ENCODE data around the gene OR5A2.
"Not testable (repeated sequence)": the region's sequence is repeated elsewhere in the genome, so short reads cannot be mapped to it uniquely, and the experiment has no call there.

The OR5A2 gene, protein sequence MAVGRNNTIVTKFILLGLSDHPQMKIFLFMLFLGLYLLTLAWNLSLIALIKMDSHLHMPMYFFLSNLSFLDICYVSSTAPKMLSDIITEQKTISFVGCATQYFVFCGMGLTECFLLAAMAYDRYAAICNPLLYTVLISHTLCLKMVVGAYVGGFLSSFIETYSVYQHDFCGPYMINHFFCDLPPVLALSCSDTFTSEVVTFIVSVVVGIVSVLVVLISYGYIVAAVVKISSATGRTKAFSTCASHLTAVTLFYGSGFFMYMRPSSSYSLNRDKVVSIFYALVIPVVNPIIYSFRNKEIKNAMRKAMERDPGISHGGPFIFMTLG

DNA sequence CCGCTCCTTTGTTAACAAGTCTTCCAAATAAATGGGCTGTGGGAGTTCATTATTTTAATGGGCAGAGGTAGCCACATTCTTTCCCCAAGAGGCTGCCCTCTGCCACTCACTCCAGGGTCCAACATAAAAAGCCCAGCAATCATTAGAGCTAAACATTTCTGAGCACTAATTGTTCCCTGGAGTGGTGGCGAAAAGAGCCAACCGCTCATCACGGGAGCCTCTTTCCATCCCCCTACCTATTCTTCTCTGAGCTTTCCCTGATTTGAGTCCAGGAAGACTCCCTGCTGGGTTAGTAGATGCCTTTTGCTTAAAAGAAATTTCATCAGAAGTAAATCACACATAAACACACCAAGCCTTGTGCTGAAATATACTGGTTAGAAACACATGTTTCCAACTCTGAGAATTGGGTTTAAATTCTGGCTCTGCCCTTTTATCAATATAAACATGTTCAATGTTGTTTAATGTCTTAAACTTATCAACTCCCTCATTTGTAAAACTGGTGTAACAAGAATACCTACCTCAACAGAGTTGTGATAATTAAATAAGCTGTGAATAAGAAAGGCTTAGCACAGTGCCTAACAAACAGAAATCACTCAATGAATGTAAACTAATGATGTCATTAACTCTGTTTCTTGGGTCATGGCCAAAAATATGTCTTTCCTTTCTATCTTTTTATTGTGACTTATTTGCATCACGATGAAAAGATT, at the start of gene OR5A2:
OR5A2 (minus strand) TSS at position 53 of the 707 bp plus-strand sequence. CDS start 3,460 bp downstream, outside the sequence.
- H3K27ac ChIP-seq = no peak within 1 kb of the TSS
- TF ChIP-seq, protein P1, sequence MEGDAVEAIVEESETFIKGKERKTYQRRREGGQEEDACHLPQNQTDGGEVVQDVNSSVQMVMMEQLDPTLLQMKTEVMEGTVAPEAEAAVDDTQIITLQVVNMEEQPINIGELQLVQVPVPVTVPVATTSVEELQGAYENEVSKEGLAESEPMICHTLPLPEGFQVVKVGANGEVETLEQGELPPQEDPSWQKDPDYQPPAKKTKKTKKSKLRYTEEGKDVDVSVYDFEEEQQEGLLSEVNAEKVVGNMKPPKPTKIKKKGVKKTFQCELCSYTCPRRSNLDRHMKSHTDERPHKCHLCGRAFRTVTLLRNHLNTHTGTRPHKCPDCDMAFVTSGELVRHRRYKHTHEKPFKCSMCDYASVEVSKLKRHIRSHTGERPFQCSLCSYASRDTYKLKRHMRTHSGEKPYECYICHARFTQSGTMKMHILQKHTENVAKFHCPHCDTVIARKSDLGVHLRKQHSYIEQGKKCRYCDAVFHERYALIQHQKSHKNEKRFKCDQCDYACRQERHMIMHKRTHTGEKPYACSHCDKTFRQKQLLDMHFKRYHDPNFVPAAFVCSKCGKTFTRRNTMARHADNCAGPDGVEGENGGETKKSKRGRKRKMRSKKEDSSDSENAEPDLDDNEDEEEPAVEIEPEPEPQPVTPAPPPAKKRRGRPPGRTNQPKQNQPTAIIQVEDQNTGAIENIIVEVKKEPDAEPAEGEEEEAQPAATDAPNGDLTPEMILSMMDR (conservative IDR thresholded peaks at IDR 0.05) = no peak

DNA sequence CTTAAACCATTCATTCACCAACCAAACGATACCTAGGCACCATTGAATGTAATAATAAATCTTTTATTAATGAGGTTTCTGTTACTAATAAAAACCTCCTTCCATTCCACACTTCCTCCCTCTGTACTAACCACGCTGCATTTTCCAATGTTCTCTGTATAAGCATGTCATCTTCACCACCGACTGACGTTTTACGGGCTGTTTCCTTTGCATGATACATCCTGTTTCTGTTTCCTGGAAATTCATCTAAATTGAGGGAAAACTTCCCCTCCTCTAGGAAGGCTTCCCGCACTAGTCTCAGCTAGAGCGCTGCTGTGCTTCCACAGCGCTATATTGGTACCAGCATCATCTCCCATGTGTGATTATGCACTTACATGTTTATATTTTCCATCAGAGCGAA, 49.0 kb upstream of the OR5A2 start:
- H3K27ac ChIP-seq = no peak overlapping the region
- TF ChIP-seq, protein P1 (conservative IDR thresholded peaks at IDR 0.05) = no peak

DNA sequence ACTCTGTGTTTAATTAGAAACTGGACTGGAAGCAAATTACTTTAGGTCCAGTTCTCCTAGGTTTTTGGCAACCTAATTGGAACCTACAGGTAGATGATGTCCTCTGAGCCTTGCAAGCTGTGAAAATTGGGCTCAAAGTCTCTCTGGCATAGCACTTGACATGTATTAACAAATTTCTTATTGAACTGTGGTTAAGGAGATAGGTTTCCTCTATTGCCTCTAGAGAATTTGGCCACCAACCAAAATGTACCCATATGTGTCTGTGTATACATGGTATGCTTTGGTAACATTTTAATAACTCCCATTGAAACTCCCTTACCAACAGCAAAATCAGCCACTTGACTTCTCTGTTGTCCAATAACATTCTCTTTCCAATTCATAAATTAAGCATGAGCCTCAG, 46.8 kb upstream of the OR5A2 start, which contains the start of gene OR4D10:
OR4D10 (plus strand) TSS at position 301 of the 400 bp plus-strand sequence. CDS start 4,115 bp downstream, outside the sequence.
- H3K27ac ChIP-seq = no peak within 1 kb of the TSS
- TF ChIP-seq, protein P1 (conservative IDR thresholded peaks at IDR 0.05) = no peak

DNA sequence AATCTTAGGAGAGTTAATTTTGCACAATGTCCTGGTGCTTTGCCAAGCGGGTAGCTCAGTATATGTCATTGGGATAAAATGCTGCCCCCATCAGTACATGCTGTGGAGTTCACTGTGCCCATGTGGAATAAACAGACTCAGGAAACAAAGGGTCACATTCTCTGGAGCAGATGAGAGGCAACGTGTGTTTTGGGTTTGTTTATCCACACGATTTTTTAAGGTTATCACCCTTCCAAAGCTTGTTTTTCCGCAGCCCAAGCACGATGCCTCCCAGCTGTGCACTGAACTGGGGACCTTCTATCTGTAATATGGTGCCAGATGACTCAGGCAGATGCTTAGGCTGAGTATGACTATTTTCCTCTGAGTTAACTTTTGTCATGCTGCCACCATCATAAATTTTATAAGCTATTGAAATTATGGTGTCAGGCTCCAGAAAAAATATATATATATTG, 37.0 kb upstream of the OR5A2 start:
- TF ChIP-seq, protein P1 (conservative IDR thresholded peaks at IDR 0.05) = no peak
- no peak overlapping the region for H3K27ac ChIP-seq

DNA sequence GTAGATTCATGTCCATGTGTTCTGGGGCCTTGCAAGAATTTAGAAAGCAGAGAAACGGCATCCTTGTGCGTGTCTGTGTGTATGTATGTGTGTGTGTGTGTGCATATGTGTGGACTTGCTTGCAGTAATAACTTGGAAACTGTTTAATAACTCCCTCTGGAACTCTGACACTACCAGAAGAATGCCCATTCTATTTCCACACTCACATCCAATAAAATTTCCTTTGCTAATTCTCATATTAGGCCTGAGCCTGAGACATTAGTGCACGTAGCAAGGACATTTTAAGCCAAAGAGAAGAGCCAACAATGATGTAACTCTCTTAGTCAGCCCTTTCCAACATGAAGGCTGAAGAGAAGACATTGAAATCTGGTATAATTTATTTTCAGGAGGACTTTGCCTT, 33.7 kb upstream of the OR5A2 start:
- no peak overlapping the region for H3K27ac ChIP-seq
- TF ChIP-seq, protein P1 (conservative IDR thresholded peaks at IDR 0.05) = no peak

DNA sequence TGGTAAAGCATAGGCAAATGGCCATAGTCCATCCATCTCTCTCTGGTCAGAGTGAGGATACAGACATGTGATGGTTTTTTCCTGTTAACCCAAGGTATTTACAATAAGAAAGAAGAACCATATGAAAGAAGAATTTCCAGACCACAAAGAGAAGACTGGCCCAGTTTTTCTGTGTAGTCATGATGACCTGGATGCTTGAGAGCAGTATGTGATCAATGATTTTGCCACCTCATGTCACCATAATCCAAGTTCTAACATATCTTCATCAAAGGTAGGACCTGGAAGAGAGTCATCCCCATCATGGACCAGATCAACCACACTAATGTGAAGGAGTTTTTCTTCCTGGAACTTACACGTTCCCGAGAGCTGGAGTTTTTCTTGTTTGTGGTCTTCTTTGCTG, 30.4 kb upstream of the OR5A2 start, which contains the start of gene OR4D6:
OR4D6 (plus strand) TSS at position 301 of the 400 bp plus-strand sequence; CDS start at position 301, 0 bp downstream.
- TF ChIP-seq, protein P1 (conservative IDR thresholded peaks at IDR 0.05) = no peak
- no peak within 1 kb of the TSS for H3K27ac ChIP-seq

DNA sequence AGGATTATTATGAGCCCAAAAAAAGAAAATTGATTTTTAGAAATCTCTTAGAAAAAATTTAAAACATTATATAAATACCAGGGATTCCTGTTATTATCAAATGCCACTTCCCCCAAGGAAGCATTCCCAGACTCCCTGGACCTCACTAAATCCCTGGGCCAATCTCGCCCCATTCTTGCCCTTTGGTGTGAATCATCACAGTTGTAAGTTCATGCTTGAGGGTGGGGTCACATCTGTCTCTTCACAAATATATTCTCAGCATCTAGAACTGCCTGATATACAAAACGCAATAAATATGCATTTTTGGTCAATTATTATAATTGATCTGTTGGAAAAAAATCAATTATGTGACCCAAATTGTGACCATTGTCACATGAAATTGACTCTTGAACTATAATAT, 22.3 kb upstream of the OR5A2 start:
- H3K27ac ChIP-seq = no peak overlapping the region
- TF ChIP-seq, protein P1 (conservative IDR thresholded peaks at IDR 0.05) = no peak

DNA sequence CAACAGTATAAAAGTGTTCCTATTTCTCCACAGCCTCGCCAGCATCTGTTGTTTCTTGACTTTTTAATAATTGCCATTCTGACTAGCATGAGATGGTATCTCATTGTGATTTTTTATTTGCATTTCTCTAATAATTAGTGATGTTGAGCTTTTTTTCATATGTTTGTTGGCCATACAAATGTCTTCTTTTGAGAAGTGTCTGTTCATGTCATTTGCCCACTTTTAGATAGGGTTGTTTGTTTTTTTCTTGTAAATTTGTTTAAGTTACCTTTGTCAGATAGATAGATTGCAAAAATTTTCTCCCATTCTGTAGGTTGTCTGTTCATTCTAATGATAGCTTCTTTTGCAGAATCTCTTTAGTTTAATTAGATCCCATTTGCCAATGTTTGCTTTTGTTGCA, 19.4 kb upstream of the OR5A2 start:
- not testable (repeated sequence) for H3K27ac ChIP-seq
